Astrocyte (in vitro differentiated cells and primary cell): Measurements from ENCODE around the gene XYLT1. TPM values are rescaled to one million over a fixed set of nuclear protein-coding genes. Genes with fewer than 3 reads are reported as not detected.
A peak's percentile ranks its signal among the peaks of the same experiment; 100 is the strongest.

Experiments
- DNase-seq: peaks from one replicate; pipeline ENCODE4 v3.0.0-alpha.2; 2010; ENCODE audit warnings: low read depth
- FAIRE-seq: peaks from 2 replicates; lab custom pipeline; 2011; peaks lifted over from hg19 to GRCh38; lab: Jason Lieb, UNC
- H2AFZ ChIP-seq: 2 replicates; pipeline ENCODE4 v1.6.0; 2012; ENCODE audit warnings: low read depth, low read length, inconsistent platforms
- H3K27ac ChIP-seq: 2 replicates; pipeline ENCODE4 v1.5.1; 2011; ENCODE audit warnings: low read depth, low read length, inconsistent platforms
- H3K27me3 ChIP-seq: 2 replicates; pipeline ENCODE4 v1.6.0; 2011; ENCODE audit warnings: low read length, inconsistent platforms; ENCODE audit not compliant: insufficient read depth
- H3K36me3 ChIP-seq: 2 replicates; pipeline ENCODE4 v1.5.1; 2011; ENCODE audit warnings: low read length, inconsistent platforms; ENCODE audit not compliant: insufficient read depth
- H3K4me1 ChIP-seq: 2 replicates; pipeline ENCODE4 v1.5.1; 2011; ENCODE audit warnings: low read length, inconsistent platforms; ENCODE audit not compliant: insufficient read depth
- H3K4me2 ChIP-seq: 2 replicates; pipeline ENCODE4 v1.6.0; 2012; ENCODE audit warnings: low read length, inconsistent platforms
- H3K4me3 ChIP-seq: 2 replicates; pipeline ENCODE4 v1.5.1; 2011; ENCODE audit warnings: low read depth, mild to moderate bottlenecking, low read length, inconsistent platforms; ENCODE audit not compliant: insufficient read depth
- H3K79me2 ChIP-seq: 2 replicates; pipeline ENCODE4 v1.6.0; 2012; ENCODE audit warnings: mild to moderate bottlenecking, low read length, inconsistent platforms; ENCODE audit not compliant: insufficient read depth
- H3K9ac ChIP-seq: 2 replicates; pipeline ENCODE4 v1.6.0; 2012; ENCODE audit warnings: mild to moderate bottlenecking, low read length, inconsistent platforms
- H3K9me3 ChIP-seq: 2 replicates; pipeline ENCODE4 v1.5.1; 2012; ENCODE audit warnings: low read depth, mild to moderate bottlenecking, low read length, inconsistent platforms; ENCODE audit not compliant: insufficient read depth
- H4K20me1 ChIP-seq: 2 replicates; pipeline ENCODE4 v1.6.0; 2012; ENCODE audit warnings: low read length, inconsistent platforms; ENCODE audit not compliant: insufficient read depth
- H3K27ac Mint-ChIP-seq: one replicate; pipeline ENCODE4 v1.8.0; 2021; ENCODE audit warnings: mild to moderate bottlenecking, mixed read lengths; ENCODE audit not compliant: unreplicated experiment
- H3K27me3 Mint-ChIP-seq: one replicate; pipeline ENCODE4 v1.8.0; 2021; ENCODE audit warnings: low read depth, mixed read lengths; ENCODE audit not compliant: unreplicated experiment
- H3K36me3 Mint-ChIP-seq: one replicate; pipeline ENCODE4 v1.8.0; 2021; ENCODE audit warnings: low read depth, mixed read lengths; ENCODE audit not compliant: unreplicated experiment
- H3K4me1 Mint-ChIP-seq: one replicate; pipeline ENCODE4 v1.8.0; 2021; ENCODE audit warnings: low read depth, mixed read lengths; ENCODE audit not compliant: unreplicated experiment
- H3K4me3 Mint-ChIP-seq: one replicate; pipeline ENCODE4 v1.8.0; 2021; ENCODE audit warnings: mild to moderate bottlenecking, moderate library complexity, mixed read lengths; ENCODE audit not compliant: unreplicated experiment
- H3K9me3 Mint-ChIP-seq: one replicate; pipeline ENCODE4 v1.8.0; 2021; ENCODE audit warnings: mild to moderate bottlenecking, mixed read lengths; ENCODE audit not compliant: unreplicated experiment
- CTCF ChIP-seq: IDR thresholded peaks from 2 replicates; pipeline ENCODE4 v1.5.1; 2011; ENCODE audit warnings: low read depth, mild to moderate bottlenecking, inconsistent platforms, low read length, moderate library complexity; ENCODE audit not compliant: insufficient read depth
- EZH2 ChIP-seq: IDR thresholded peaks from 2 replicates; pipeline ENCODE4 v1.6.1; 2012; ENCODE audit warnings: mild to moderate bottlenecking, low read length, inconsistent platforms; ENCODE audit not compliant: insufficient read depth
- total RNA-seq: library from RNA; stranded (reverse); gene quantifications from 2 replicates; pipeline ENCODE4 v1.2.1, GENCODE V29; 2021

The XYLT1 gene
- total RNA-seq, 1 donor from 2014 or later: 22.9 TPM

GRCh38 chr16:17459903-17460521 lies 10.7 kb downstream of the XYLT1 start:
- Histone ChIP-seq H3K9ac (no peak overlapping the region), H3K4me1 (peaks cover 14% of the 10 kb centered on the region), H3K4me3 (no peak overlapping the region), H3K27me3 (no peaks in the 10 kb centered on the region), H3K27ac (no peak overlapping the region), H4K20me1 (peaks cover 86% of the 10 kb centered on the region), H3K79me2 (peaks cover 93% of the 10 kb centered on the region), H2AFZ (no peak overlapping the region), H3K36me3 (peaks cover 4% of the 10 kb centered on the region), H3K4me2 (peak overlapping the region; percentile 38), H3K9me3 (no peaks in the 10 kb centered on the region)
- Mint-ChIP-seq H3K4me3 (no peak overlapping the region), H3K36me3 (no peaks in the 10 kb centered on the region), H3K9me3 (peaks cover 1% of the 10 kb centered on the region), H3K27ac (no peak overlapping the region), H3K4me1 (peaks cover 15% of the 10 kb centered on the region), H3K27me3 (no peaks in the 10 kb centered on the region)
- FAIRE-seq (no peak), DNase-seq (no peak)
- TF ChIP-seq CTCF (no peak), EZH2 (no peak)

GRCh38 chr16:17457997-17458396 lies 12.8 kb downstream of the XYLT1 start:
- Histone ChIP-seq H3K4me2 (no peak overlapping the region), H3K9ac (no peak overlapping the region), H3K4me1 (peaks cover 22% of the 10 kb centered on the region), H3K27me3 (no peaks in the 10 kb centered on the region), H3K4me3 (no peak overlapping the region), H3K79me2 (peaks cover 94% of the 10 kb centered on the region), H3K9me3 (no peaks in the 10 kb centered on the region), H3K27ac (no peak overlapping the region), H3K36me3 (peaks cover 4% of the 10 kb centered on the region), H4K20me1 (peaks cover 94% of the 10 kb centered on the region), H2AFZ (no peak overlapping the region)
- Mint-ChIP-seq H3K27ac (no peak overlapping the region), H3K4me3 (no peak overlapping the region), H3K9me3 (no peaks in the 10 kb centered on the region), H3K36me3 (no peaks in the 10 kb centered on the region), H3K4me1 (peaks cover 19% of the 10 kb centered on the region), H3K27me3 (no peaks in the 10 kb centered on the region)
- no peak for DNase-seq
- TF ChIP-seq EZH2 (no peak), CTCF (no peak)
- no peak for FAIRE-seq

- Mint-ChIP-seq H3K27me3 (no peaks in the 10 kb centered on the region), H3K9me3 (no peaks in the 10 kb centered on the region), H3K36me3 (no peaks in the 10 kb centered on the region), H3K4me3 (no peak overlapping the region), H3K4me1 (peaks cover 24% of the 10 kb centered on the region), H3K27ac (no peak overlapping the region)
- H3K4me3 ChIP-seq: no peak overlapping the region
- peaks cover 22% of the 10 kb centered on the region for H3K4me1 ChIP-seq
- no peak overlapping the region for H2AFZ ChIP-seq
- no peaks in the 10 kb centered on the region for H3K27me3 ChIP-seq
- TF ChIP-seq CTCF (no peak), EZH2 (no peak)
- H3K36me3 ChIP-seq: peaks cover 4% of the 10 kb centered on the region
- H3K9ac ChIP-seq: no peak overlapping the region
- H4K20me1 ChIP-seq: peaks cover 93% of the 10 kb centered on the region
- no peak for FAIRE-seq
- H3K9me3 ChIP-seq: no peaks in the 10 kb centered on the region
- DNase-seq: no peak
- H3K79me2 ChIP-seq: peaks cover 92% of the 10 kb centered on the region
- H3K4me2 ChIP-seq: no peak overlapping the region
- H3K27ac ChIP-seq: no peak overlapping the region
Observed at GRCh38 chr16:17457513-17457912, 13.2 kb downstream of the XYLT1 start.
